Measurements from ENCODE around the gene RIBC1.
"Not testable (repeated sequence)": the region's sequence is repeated elsewhere in the genome, so short reads cannot be mapped to it uniquely, and the experiment has no call there.

The RIBC1 gene

GRCh38 chrX:53437206-53437605 is 14.5 kb downstream of the RIBC1 start:
- DNase-seq: no peak

- DNase-seq: no peak
These were observed 15.6 kb downstream of the RIBC1 start for GRCh38 chrX:53438174-53438831.

GRCh38 chrX:53438832-53439230 is 16.2 kb downstream of the RIBC1 start:
- no peak for DNase-seq

GRCh38 chrX:53440101-53440500 is 17.4 kb downstream of the RIBC1 start:
- no peak for DNase-seq

DNA sequence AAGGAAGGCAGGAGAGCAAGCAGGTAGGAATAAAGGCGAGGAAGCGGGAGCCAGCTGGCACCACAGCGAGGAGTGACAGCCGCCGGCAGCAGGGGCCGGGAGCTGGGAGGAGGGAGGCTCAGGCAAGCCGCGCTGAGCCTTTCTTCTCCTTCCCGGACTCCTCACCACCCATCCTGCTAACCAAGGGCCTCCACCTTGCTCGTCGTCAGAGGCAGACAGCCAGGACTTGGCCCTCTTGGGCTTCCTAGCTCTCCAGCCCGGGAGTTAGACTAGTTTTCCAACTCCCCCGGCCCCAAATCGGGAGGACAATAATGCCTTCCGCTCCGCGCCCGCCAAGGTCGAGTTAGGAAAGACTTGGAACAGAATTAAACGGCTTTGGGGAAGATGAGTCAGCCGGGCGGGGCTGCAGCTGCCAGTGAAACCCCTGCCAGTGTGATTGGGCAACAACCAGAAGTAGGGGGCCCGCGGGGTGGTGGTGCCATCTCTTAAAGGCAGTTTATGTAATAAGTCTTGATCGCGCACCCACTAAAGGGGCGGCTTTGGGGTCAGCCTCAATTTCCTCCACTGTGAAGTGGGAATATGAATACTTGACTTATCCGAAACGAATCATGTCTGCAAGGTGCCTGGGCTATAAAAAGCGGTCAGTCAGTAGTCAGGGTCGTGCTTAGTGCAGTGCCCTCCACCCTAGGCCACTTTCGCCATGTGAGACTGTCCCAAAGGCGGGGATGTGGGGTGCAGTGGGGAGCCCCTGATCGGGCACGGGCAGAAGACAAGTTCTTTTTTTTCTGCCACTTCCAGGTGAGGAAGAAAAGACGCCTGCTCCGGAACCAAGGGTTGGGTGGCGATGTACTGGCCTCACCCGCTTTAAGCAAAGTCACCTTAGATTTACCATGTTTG is 18.2 kb downstream of the RIBC1 start:
- peak; percentile 25 to 41 for DNase-seq

DNA sequence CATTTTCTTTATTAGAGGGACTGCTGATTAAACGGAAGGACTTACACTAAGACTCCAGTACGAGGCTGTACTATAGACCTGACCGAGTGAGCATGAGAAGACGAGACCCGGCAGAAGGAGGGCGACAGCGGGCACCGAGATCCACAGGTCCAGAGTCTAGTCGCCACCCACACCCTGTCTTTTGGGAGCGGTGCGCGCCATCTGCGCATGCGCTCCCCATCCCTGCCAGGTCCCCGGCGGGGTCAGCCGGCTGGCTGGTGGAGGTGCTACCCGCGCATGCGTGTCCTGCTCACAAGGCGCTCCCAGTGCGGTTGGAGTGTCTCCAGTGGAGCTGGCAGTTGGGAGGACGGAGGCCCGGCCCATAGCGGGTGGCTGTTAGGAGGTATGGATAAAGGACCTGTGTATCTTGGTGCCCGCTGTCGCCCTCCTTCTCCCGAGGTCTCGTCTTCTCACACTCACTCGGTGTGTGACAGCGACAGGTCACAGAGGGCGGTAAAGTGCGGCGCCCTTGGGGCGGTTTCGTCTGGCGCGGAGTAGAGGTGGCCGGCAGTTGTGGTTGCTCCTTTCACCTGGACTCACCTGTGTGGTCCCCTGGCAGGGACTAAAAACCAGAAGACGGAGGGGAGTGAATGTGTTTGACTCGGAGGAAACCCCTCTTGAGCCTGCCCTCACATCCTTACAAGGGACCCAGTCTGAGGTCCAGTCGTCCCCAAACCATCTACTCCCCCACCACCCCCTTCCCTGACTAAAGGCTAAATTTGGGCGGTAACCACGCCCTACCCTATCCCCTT is 19.1 kb downstream of the RIBC1 start:
- DNase-seq: peak; percentile 77 to 83

DNA sequence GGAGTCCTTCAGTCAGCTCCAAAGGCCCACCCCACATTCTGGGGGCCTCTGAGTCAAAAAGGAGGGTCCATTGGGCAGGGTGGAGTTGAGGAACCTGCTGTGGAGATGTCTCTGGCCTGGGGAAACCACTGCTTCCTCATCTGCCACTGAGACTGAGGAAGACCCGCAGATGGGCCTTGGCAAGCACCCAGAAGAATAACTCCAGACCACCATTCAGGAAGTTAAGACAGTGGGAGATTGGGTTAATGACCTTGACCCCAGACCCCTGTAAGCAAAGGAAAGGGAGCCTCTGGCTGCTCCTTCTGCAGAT is 19.6 kb downstream of the RIBC1 start:
- DNase-seq: no peak

GRCh38 chrX:53445977-53446376 is 23.3 kb downstream of the RIBC1 start:
- peak; percentile 49 to 50 for DNase-seq

DNA sequence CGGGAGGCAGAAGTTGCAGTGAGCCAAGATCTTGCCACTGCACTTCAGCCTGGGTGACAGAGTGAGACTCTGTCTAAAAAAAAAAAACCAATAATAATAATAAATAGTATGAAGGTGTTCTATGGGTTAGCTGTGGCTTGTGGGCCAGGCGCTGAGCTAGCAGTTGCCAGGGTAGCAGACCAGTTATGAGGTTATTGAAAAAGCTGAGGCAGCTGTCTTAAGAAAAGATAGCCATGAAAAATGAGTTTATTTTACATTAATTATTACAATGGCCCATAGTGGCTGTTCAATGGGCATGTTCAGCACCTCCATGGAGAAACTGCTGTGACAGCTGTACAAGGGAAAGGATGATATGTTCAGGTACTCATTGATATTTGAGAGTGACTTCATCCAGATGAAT is 24.8 kb downstream of the RIBC1 start:
- no peak for DNase-seq

DNA sequence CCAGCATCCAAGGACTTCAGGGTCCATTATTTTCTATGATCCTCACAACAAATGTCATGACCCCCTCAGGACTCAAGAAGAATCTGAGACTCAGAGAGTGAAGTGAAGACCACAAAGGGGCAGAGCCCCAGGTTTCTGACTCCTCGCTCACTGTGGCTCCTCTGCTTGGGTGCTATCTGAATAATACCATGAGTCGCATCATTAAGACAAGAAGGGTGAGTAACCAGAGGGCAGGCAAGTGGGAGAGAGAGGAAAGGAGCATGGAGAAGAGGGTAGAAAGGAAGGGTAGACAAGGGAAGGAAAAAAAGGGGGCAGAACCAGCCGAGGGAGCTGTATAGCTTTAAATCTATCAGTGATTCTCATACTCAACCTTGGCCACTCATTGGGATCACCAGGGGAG is 27.0 kb downstream of the RIBC1 start:
- DNase-seq: no peak

GRCh38 chrX:53452812-53453211 is 30.1 kb downstream of the RIBC1 start:
- no peak for DNase-seq

DNA sequence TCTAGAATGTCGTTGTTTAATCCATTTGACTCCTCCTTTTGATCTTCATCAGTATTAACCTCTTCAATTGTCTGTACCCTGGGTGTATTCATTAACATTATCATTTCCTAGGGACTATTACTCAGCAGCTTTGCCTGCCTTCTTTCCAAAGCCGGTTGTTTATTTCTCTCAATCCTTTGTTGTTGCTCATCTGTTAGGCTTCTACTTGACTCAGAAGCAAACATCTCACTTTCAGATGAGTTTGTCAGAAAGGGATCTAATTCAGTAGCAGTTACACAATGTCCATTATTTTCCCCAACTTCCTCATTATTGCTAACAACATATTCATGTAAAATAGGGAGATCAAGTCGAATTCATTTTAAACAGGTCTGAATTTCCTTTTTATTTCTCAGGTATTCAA is 33.6 kb downstream of the RIBC1 start:
- no peak for DNase-seq

DNA sequence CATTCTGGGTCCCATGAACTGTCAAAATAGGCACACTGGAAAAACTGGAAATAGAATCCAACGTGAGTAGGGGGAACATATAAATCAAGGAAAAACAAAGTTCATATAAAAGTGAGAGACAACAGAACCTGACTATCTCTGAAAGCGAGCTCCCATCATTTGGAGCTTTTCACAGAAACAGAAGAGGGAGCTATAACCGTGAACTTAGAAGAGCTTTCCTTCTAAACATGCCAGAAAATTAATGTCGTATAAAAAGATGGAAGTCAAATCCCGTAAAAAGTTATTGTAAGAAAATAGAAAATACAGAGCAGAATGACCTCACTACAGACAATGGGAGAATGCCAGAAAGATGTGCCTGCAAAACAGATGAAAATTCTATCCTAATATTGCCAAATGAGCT is 35.4 kb downstream of the RIBC1 start:
- no peak for DNase-seq

DNA sequence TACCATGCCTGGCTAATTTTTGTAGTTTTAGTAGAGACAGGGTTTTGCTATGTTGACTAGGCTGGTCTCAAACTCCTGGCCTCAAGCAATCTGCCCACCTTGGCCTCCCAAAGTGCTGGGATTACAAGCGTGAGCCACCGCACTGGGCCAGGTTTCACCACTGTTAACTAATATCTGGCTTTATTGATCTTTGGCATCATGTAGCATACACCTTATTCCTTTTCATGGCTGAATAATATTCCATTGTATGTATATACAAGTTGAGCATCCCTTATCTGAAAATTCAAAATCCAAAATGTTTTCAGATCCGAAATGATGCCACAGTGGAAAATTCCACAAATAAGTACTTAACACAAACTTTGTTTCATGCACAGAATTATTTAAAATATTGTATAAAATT is 46.0 kb downstream of the RIBC1 start:
- DNase-seq: not testable (repeated sequence)

DNA sequence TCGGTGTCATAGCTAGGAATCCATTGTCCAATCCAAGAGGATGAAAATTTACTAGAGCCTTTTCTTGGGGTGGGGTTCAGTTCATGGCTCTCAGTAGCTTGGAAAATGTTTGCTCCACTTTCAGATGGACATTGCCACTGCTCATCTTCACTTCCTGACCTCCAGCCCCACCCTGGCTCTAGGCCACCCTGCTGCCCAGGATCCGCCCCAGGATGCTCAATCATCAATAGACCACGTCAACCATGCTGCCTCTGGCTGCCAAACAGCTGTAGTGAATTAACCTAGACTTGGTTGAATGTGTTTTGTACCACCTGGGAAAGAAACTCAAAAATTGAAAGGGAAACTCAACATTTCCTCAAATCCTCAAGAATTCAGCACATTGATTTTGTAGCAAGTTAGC is 48.7 kb downstream of the RIBC1 start:
- DNase-seq: no peak

DNA sequence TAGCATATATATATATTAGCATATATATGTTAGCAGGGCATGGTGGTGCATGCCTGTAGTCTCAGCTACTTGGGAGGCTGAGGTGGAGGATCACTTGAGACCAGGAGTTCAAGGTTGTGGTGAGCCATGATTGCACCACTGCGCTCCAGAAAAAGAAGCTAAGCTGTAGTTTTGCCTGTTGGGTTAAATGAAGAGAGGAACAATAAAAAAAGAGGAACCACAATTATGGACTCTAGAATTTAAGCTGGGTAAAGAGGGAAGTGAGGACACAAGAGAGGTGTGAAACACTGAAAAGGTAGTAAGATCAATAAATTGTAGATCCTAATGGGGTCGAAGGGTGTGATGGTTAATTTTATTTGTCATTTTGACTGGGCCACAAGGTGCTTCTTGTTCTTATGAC is 52.0 kb downstream of the RIBC1 start:
- no peak for DNase-seq

- DNase-seq: no peak
These were observed 53.7 kb downstream of the RIBC1 start for GRCh38 chrX:53476371-53476770.

GRCh38 chrX:53479301-53479700 is 56.6 kb downstream of the RIBC1 start:
- no peak for DNase-seq
